Lower leg skin (tissue), 3 donors: ENCODE measurements around the gene ETV5.

Source experiments
- CTCF ChIP-seq, 3 donors: fragments of 450-650 bp; IDR thresholded peaks; one replicate each; pipeline ENCODE4 v1.5.1; 2016; ENCODE audit warnings: antibody characterized with exemption in 3 of 3, mild to moderate bottlenecking in 3 of 3, moderate library complexity in 2 of 3
- POLR2A ChIP-seq, 2 donors: fragments of 450-650 bp; IDR thresholded peaks; one replicate each; pipeline ENCODE4 v1.6.1; 2016 to 2017; ENCODE audit warnings: antibody characterized with exemption in 2 of 2, mild to moderate bottlenecking in 1 of 2, moderate library complexity in 1 of 2

- TF ChIP-seq CTCF (IDR thresholded peaks at IDR 0.05): no peak
- no peak for TF ChIP-seq POLR2A (IDR thresholded peaks at IDR 0.05)
These were observed 29.5 kb upstream of the ETV5 start for GRCh38 chr3:186138272-186138981.
